HepG2 (cell line): ENCODE results near the gene SERPINE3. TPM values are rescaled to one million over a fixed set of nuclear protein-coding genes. Genes with fewer than 3 reads are reported as not detected.

Experiments used
- HDAC6 ChIP-seq: fragments of 200-600 bp; sonication (generic); IDR thresholded peaks from 2 replicates; pipeline ENCODE4 v1.7.0; 2017; ENCODE audit warnings: mild to moderate bottlenecking, antibody characterized with exemption, low read length, low read depth
- SNAI1 ChIP-seq: sonication (generic); formaldehyde crosslinking; IDR thresholded peaks from 2 replicates; pipeline ENCODE4 v1.5.0; 2020; ENCODE audit warnings: mild to moderate bottlenecking, missing genetic modification reagents, borderline replicate concordance
- SSRP1 ChIP-seq: IDR thresholded peaks from 2 replicates; pipeline ENCODE4 v1.6.1; 2016; ENCODE audit warnings: control low read depth
- ZIK1 ChIP-seq: sonication (generic); formaldehyde crosslinking; IDR thresholded peaks from 2 replicates; pipeline ENCODE4 v1.5.0; 2020; ENCODE audit warnings: mild to moderate bottlenecking, low read depth, missing genetic modification reagents, borderline replicate concordance
- ZNF253 ChIP-seq: sonication (generic); formaldehyde crosslinking; IDR thresholded peaks from 2 replicates; pipeline ENCODE4 v1.8.0; 2022; ENCODE audit warnings: mild to moderate bottlenecking, missing genetic modification reagents, borderline replicate concordance
- ZNF510 ChIP-seq: sonication (generic); formaldehyde crosslinking; IDR thresholded peaks from 2 replicates; pipeline ENCODE4 v1.4.0; 2020; ENCODE audit warnings: low read depth, mild to moderate bottlenecking, missing genetic modification reagents
- ZNF766 ChIP-seq: sonication (generic); formaldehyde crosslinking; IDR thresholded peaks from 2 replicates; pipeline ENCODE4 v1.5.0; 2020; ENCODE audit warnings: missing genetic modification reagents, borderline replicate concordance
- polyA plus RNA-seq, 8 experiments: library from polyadenylated mRNA; depleted of rRNA in 3 of 8; stranded (reverse) in 7 of 8; unstranded in 1 of 8; fragments of >200 nt; fragmentation: Illumina TruSeq in 4 of 8; extraction: Trizol in 4 of 8; gene quantifications; 2 replicates each; pipeline versions ENCODE4 v1.2.1 to v1.2.3, GENCODE V29; 2011 to 2016; ENCODE audit warnings: low read depth in 4 of 8, missing spikeins in 1 of 8, mixed read lengths in 1 of 8; ENCODE audit not compliant: insufficient read depth in 1 of 8
- total RNA-seq, 5 experiments: library from RNA; depleted of rRNA; stranded (reverse); fragments of >200 nt; fragmentation: Illumina TruSeq; extraction: Trizol; gene quantifications; 2 replicates each; pipeline ENCODE4 v1.2.3, GENCODE V29; 2016; ENCODE audit warnings: low read depth in 1 of 5
- TF ChIP-seq, protein P1 (sequence below), 2 experiments: fragments of 450-650 bp in 1 of 2; sonication (generic) in 1 of 2; formaldehyde crosslinking in 1 of 2; IDR thresholded peaks; 2 replicates each; pipeline versions ENCODE4 v1.6.1 to v1.8.0; 2016 to 2022; ENCODE audit warnings: antibody characterized with exemption in 1 of 2, mild to moderate bottlenecking in 1 of 2, missing genetic modification reagents in 1 of 2
- TF ChIP-seq, protein P2 (sequence below): conservative IDR thresholded peaks from 2 replicates; pipeline ENCODE4 v1.6.1; 2018; ENCODE audit warnings: missing genetic modification reagents
- TF ChIP-seq, protein P3 (sequence below): sonication (generic); formaldehyde crosslinking; IDR thresholded peaks from 2 replicates; pipeline ENCODE4 v1.4.0; 2020; ENCODE audit warnings: mild to moderate bottlenecking, missing genetic modification reagents

SERPINE3 gene
- total and polyA plus RNA-seq, 2 of the 13 experiments (the other 11 are each of a cell fraction or from before 2014, with no cell fraction given): not detected

DNA sequence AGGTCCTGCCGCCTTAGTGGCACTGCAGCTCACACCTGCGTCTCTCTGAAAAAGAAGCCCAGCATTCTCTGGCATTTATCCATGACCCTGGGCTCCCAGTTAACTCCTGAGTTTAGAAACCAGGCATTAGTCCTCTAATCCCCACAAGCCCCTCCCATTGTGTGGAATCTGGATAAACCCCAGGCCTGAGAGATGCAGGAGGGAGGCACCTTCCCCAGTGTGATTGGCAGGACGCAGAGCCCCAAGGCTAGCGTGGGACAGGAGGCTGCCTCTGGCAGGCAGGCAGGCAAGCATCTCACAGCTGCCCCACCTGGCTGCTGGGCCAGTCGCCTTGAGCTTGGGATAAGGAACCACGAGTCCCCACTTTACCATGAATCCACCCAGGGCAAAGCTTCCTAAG lies 11.0 kb upstream of the SERPINE3 start (continued):
- TF ChIP-seq, protein P1, sequence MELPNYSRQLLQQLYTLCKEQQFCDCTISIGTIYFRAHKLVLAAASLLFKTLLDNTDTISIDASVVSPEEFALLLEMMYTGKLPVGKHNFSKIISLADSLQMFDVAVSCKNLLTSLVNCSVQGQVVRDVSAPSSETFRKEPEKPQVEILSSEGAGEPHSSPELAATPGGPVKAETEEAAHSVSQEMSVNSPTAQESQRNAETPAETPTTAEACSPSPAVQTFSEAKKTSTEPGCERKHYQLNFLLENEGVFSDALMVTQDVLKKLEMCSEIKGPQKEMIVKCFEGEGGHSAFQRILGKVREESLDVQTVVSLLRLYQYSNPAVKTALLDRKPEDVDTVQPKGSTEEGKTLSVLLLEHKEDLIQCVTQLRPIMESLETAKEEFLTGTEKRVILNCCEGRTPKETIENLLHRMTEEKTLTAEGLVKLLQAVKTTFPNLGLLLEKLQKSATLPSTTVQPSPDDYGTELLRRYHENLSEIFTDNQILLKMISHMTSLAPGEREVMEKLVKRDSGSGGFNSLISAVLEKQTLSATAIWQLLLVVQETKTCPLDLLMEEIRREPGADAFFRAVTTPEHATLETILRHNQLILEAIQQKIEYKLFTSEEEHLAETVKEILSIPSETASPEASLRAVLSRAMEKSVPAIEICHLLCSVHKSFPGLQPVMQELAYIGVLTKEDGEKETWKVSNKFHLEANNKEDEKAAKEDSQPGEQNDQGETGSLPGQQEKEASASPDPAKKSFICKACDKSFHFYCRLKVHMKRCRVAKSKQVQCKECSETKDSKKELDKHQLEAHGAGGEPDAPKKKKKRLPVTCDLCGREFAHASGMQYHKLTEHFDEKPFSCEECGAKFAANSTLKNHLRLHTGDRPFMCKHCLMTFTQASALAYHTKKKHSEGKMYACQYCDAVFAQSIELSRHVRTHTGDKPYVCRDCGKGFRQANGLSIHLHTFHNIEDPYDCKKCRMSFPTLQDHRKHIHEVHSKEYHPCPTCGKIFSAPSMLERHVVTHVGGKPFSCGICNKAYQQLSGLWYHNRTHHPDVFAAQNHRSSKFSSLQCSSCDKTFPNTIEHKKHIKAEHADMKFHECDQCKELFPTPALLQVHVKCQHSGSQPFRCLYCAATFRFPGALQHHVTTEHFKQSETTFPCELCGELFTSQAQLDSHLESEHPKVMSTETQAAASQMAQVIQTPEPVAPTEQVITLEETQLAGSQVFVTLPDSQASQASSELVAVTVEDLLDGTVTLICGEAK (IDR thresholded peaks at IDR 0.05): no peak
- TF ChIP-seq, protein P1 (CRISPR knock-in tag; IDR thresholded peaks at IDR 0.05): no peak
- TF ChIP-seq, protein P2, sequence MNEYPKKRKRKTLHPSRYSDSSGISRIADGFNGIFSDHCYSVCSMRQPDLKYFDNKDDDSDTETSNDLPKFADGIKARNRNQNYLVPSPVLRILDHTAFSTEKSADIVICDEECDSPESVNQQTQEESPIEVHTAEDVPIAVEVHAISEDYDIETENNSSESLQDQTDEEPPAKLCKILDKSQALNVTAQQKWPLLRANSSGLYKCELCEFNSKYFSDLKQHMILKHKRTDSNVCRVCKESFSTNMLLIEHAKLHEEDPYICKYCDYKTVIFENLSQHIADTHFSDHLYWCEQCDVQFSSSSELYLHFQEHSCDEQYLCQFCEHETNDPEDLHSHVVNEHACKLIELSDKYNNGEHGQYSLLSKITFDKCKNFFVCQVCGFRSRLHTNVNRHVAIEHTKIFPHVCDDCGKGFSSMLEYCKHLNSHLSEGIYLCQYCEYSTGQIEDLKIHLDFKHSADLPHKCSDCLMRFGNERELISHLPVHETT (CRISPR knock-in tag): no peak
- no peak for TF ChIP-seq SSRP1 (CRISPR knock-in tag)
- no peak for TF ChIP-seq SNAI1
- TF ChIP-seq ZNF253 (CRISPR knock-in tag): no peak
- no peak for TF ChIP-seq ZIK1
- TF ChIP-seq ZNF766 (CRISPR knock-in tag): no peak
- TF ChIP-seq, protein P3, sequence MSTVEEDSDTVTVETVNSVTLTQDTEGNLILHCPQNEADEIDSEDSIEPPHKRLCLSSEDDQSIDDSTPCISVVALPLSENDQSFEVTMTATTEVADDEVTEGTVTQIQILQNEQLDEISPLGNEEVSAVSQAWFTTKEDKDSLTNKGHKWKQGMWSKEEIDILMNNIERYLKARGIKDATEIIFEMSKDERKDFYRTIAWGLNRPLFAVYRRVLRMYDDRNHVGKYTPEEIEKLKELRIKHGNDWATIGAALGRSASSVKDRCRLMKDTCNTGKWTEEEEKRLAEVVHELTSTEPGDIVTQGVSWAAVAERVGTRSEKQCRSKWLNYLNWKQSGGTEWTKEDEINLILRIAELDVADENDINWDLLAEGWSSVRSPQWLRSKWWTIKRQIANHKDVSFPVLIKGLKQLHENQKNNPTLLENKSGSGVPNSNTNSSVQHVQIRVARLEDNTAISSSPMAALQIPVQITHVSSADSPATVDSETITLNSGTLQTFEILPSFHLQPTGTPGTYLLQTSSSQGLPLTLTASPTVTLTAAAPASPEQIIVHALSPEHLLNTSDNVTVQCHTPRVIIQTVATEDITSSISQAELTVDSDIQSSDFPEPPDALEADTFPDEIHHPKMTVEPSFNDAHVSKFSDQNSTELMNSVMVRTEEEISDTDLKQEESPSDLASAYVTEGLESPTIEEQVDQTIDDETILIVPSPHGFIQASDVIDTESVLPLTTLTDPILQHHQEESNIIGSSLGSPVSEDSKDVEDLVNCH (CRISPR knock-in tag): no peak
- TF ChIP-seq HDAC6: no peak
- TF ChIP-seq ZNF510 (CRISPR knock-in tag): no peak
